GM23248 (cell line): ENCODE data around the gene TAF4. TPM values are rescaled to one million over a fixed set of nuclear protein-coding genes. Genes with fewer than 3 reads are reported as not detected.
"Not testable (repeated sequence)": the region's sequence is repeated elsewhere in the genome, so short reads cannot be mapped to it uniquely, and the experiment has no call there.

ENCODE experiments used
- DNase-seq: peaks from one replicate; pipeline ENCODE4 v3.0.0-alpha.2; 2015
- H2AFZ ChIP-seq: fragments of 200-600 bp; sonication (generic); 2 replicates; pipeline ENCODE4 v1.6.1; 2016; ENCODE audit warnings: antibody characterized with exemption
- H3F3A ChIP-seq: fragments of 200-600 bp; sonication (generic); 2 replicates; pipeline ENCODE4 v1.6.1; 2016; ENCODE audit warnings: mild to moderate bottlenecking, antibody characterized with exemption, mixed run types; ENCODE audit not compliant: insufficient read depth
- H3K27ac ChIP-seq: fragments of 200-600 bp; sonication (generic); 2 replicates; pipeline ENCODE4 v1.5.1; 2016; ENCODE audit warnings: mild to moderate bottlenecking
- H3K27me3 ChIP-seq: fragments of 200-600 bp; sonication (generic); replicated peaks from 2 replicates; pipeline ENCODE4 v1.6.1; 2016; ENCODE audit warnings: mild to moderate bottlenecking; ENCODE audit not compliant: insufficient read depth
- H3K36me3 ChIP-seq: fragments of 200-600 bp; sonication (generic); 2 replicates; pipeline ENCODE4 v1.6.1; 2016; ENCODE audit warnings: low read depth, mild to moderate bottlenecking
- H3K4me1 ChIP-seq: fragments of 200-600 bp; sonication (generic); 2 replicates; pipeline ENCODE4 v1.6.1; 2016; ENCODE audit warnings: mild to moderate bottlenecking; ENCODE audit not compliant: insufficient read depth
- H3K4me2 ChIP-seq: fragments of 200-600 bp; sonication (generic); one replicate; pipeline ENCODE4 v1.6.1; 2016; ENCODE audit warnings: mild to moderate bottlenecking; ENCODE audit not compliant: unreplicated experiment
- H3K4me3 ChIP-seq: fragments of 200-600 bp; sonication (generic); 2 replicates; pipeline ENCODE4 v1.5.1; 2016; ENCODE audit warnings: mild to moderate bottlenecking
- H3K79me2 ChIP-seq: fragments of 200-600 bp; sonication (generic); 2 replicates; pipeline ENCODE4 v1.6.1; 2016; ENCODE audit warnings: mild to moderate bottlenecking; ENCODE audit not compliant: insufficient read depth
- H3K9ac ChIP-seq: fragments of 200-600 bp; sonication (generic); 2 replicates; pipeline ENCODE4 v1.6.1; 2016; ENCODE audit warnings: mild to moderate bottlenecking
- H3K9me2 ChIP-seq: fragments of 200-600 bp; sonication (generic); 2 replicates; pipeline ENCODE4 v1.6.1; 2016; ENCODE audit warnings: mixed run types, mild to moderate bottlenecking, moderate library complexity; ENCODE audit not compliant: insufficient read depth
- H3K9me3 ChIP-seq: fragments of 200-600 bp; sonication (generic); one replicate; pipeline ENCODE4 v1.6.1; 2017; ENCODE audit warnings: low read depth
- H4K20me1 ChIP-seq: fragments of 200-600 bp; sonication (generic); 2 replicates; pipeline ENCODE4 v1.6.0; 2016; ENCODE audit not compliant: insufficient read depth
- EZH2 ChIP-seq: fragments of 200-600 bp; sonication (generic); IDR thresholded peaks from 2 replicates; pipeline ENCODE4 v1.6.1; 2018; ENCODE audit warnings: antibody characterized with exemption, mild to moderate bottlenecking; ENCODE audit not compliant: insufficient read depth, poor library complexity, severe bottlenecking
- EZH2phosphoT487 ChIP-seq: fragments of 200-600 bp; sonication (generic); IDR thresholded peaks from 2 replicates; pipeline ENCODE4 v1.6.1; 2018; ENCODE audit warnings: antibody characterized with exemption, moderate library complexity, mild to moderate bottlenecking, low read depth; ENCODE audit not compliant: insufficient read depth
- WGBS, 2 experiments: methylation state at CpG; one replicate each; pipeline ENCODE4 v1.1.6; 2015 to 2017; ENCODE audit warnings: low lambda C conversion rate in 2 of 2, low coverage in 1 of 2; ENCODE audit errors: missing lambda C conversion rate in 2 of 2; 5-methylcytosine and 5-hydroxymethylcytosine counted together
- in situ Hi-C: fragments of 300-500 bp; cut with MboI; formaldehyde crosslinking; loops from 2 replicates; pipeline ENCODE4 v1.15.0; 2020
- polyA plus RNA-seq: library from polyadenylated mRNA; unstranded; fragments of >200 nt; fragmentation: Nextera tagmentation; extraction: Ambion mirVana; gene quantifications from 2 replicates; pipeline ENCODE4 v1.2.1, GENCODE V29; 2016
- total RNA-seq: library from RNA; depleted of rRNA; stranded (reverse); fragments of >200 nt; shearing (Covaris generic); gene quantifications from 2 replicates; pipeline ENCODE4 v1.2.3, GENCODE V29; 2014

Gene TAF4
- total and polyA plus RNA-seq, 2 experiments from 2014 or later = 1.4 to 2.9 TPM

- H3K79me2 ChIP-seq = no peaks in the 10 kb centered on the region
Observed at GRCh38 chr20:62083312-62083711, 17.6 kb upstream of the TAF4 start.

GRCh38 chr20:62080249-62080990 is 14.7 kb upstream of the TAF4 start:
- DNase-seq = no peak
- no peaks in the 10 kb centered on the region for H3K36me3 ChIP-seq
- WGBS, 2 experiments = 25 to 31% methylated on average over 15 of the region's 15 CpGs
- no peaks in the 10 kb centered on the region for H3K9me2 ChIP-seq
- no peaks in the 10 kb centered on the region for H3F3A ChIP-seq
- no peak overlapping the region for H3K4me2 ChIP-seq
- H3K27me3 ChIP-seq = peaks cover 12% of the 10 kb centered on the region; the same call in 1 of the 2 replicates
- H3K9ac ChIP-seq = no peak overlapping the region
- H3K4me1 ChIP-seq = no peaks in the 10 kb centered on the region
- H3K4me3 ChIP-seq = no peak overlapping the region
- no peak for TF ChIP-seq EZH2
- TF ChIP-seq EZH2phosphoT487 = no peak
- in situ Hi-C loops = no loop called here
- H3K79me2 ChIP-seq = no peaks in the 10 kb centered on the region
- H3K9me3 ChIP-seq = no peaks in the 10 kb centered on the region
- no peak overlapping the region for H2AFZ ChIP-seq
- H3K27ac ChIP-seq = no peak overlapping the region
- H4K20me1 ChIP-seq = no peaks in the 10 kb centered on the region

More at GRCh38 chr20:62083312-62083711, 17.6 kb upstream of the TAF4 start:
- peaks cover 3% of the 10 kb centered on the region; the same call in 1 of the 2 replicates for H3K4me1 ChIP-seq
- no peak overlapping the region for H3K4me3 ChIP-seq
- H3K27me3 ChIP-seq = peaks cover 18% of the 10 kb centered on the region; the same call in 1 of the 2 replicates
- no peaks in the 10 kb centered on the region for H4K20me1 ChIP-seq
- no peaks in the 10 kb centered on the region for H3F3A ChIP-seq
- in situ Hi-C loops = no loop called here
- no peak overlapping the region for H2AFZ ChIP-seq
- H3K9ac ChIP-seq = no peak overlapping the region
- 25 to 32% methylated on average over 5 of the region's 5 CpGs for WGBS, 2 experiments
- H3K9me2 ChIP-seq = no peaks in the 10 kb centered on the region
- H3K36me3 ChIP-seq = no peaks in the 10 kb centered on the region
- H3K27ac ChIP-seq = no peak overlapping the region
- TF ChIP-seq EZH2phosphoT487 (no peak), EZH2 (no peak)
- H3K9me3 ChIP-seq = no peaks in the 10 kb centered on the region
- no peak overlapping the region for H3K4me2 ChIP-seq
- no peak for DNase-seq

- no peak overlapping the region for H3K4me3 ChIP-seq
- no peaks in the 10 kb centered on the region for H3K79me2 ChIP-seq
- no peaks in the 10 kb centered on the region for H3K4me1 ChIP-seq
- no peak overlapping the region for H2AFZ ChIP-seq
- H3K27ac ChIP-seq = no peak overlapping the region
- in situ Hi-C loops = no loop called here
- no peaks in the 10 kb centered on the region for H3K36me3 ChIP-seq
- no peak for TF ChIP-seq EZH2
- no peak for TF ChIP-seq EZH2phosphoT487
- H3F3A ChIP-seq = no peaks in the 10 kb centered on the region
- DNase-seq = no peak
- H3K9me2 ChIP-seq = no peaks in the 10 kb centered on the region
- H3K27me3 ChIP-seq = peaks cover 12% of the 10 kb centered on the region; the same call in 1 of the 2 replicates
- 96 to 100% methylated on average over 1 of the region's 1 CpG for WGBS, 2 experiments
- no peaks in the 10 kb centered on the region for H3K9me3 ChIP-seq
- no peak overlapping the region for H3K4me2 ChIP-seq
- no peaks in the 10 kb centered on the region for H4K20me1 ChIP-seq
- no peak overlapping the region for H3K9ac ChIP-seq
Observed at GRCh38 chr20:62079166-62079565, 13.5 kb upstream of the TAF4 start.

GRCh38 chr20:62073323-62073722 is 7.6 kb upstream of the TAF4 start:
- DNase-seq = no peak
- no peak overlapping the region for H3K27ac ChIP-seq
- no peaks in the 10 kb centered on the region for H3K79me2 ChIP-seq
- H3F3A ChIP-seq = peaks cover 12% of the 10 kb centered on the region
- in situ Hi-C loops = no loop called here
- H3K27me3 ChIP-seq = no peaks in the 10 kb centered on the region
- no peak overlapping the region for H3K4me3 ChIP-seq
- H3K9me3 ChIP-seq = no peaks in the 10 kb centered on the region
- TF ChIP-seq EZH2 (no peak), EZH2phosphoT487 (no peak)
- WGBS, 2 experiments = 44% methylated on average over 5 of the region's 5 CpGs
- H3K9ac ChIP-seq = no peak overlapping the region
- H4K20me1 ChIP-seq = no peaks in the 10 kb centered on the region
- H3K36me3 ChIP-seq = no peaks in the 10 kb centered on the region
- H3K4me1 ChIP-seq = 0 out of 2 replicates have a peak, but pooled peaks cover 5% of the 10 kb centered on the region
- H2AFZ ChIP-seq = no peak overlapping the region
- H3K9me2 ChIP-seq = no peaks in the 10 kb centered on the region
- H3K4me2 ChIP-seq = no peak overlapping the region

- H2AFZ ChIP-seq, DNase-seq, H3K27me3 ChIP-seq, H3K27ac ChIP-seq, H3K36me3 ChIP-seq, H4K20me1 ChIP-seq, H3K79me2 ChIP-seq, H3K9ac ChIP-seq, H3K4me2 ChIP-seq, H3K4me3 ChIP-seq, H3K4me1 ChIP-seq, in situ Hi-C loops, H3K9me3 ChIP-seq, H3K9me2 ChIP-seq: not testable (repeated sequence)
- peaks cover 12% of the 10 kb centered on the region for H3F3A ChIP-seq
- WGBS, 2 experiments = 48 to 53% methylated on average over 6 to 8 of the region's 8 CpGs
Observed at GRCh38 chr20:62071669-62072430, 6.2 kb upstream of the TAF4 start.
